ENCODE measurements around the gene MX1. TPM values are rescaled to one million over a fixed set of nuclear protein-coding genes. Genes with fewer than 3 reads are reported as not detected.

Gene MX1
- total and polyA plus RNA-seq, 2 of the 13 experiments (the other 11 are each of a cell fraction or from before 2014, with no cell fraction given), result 2.6 to 5.8 TPM

DNA sequence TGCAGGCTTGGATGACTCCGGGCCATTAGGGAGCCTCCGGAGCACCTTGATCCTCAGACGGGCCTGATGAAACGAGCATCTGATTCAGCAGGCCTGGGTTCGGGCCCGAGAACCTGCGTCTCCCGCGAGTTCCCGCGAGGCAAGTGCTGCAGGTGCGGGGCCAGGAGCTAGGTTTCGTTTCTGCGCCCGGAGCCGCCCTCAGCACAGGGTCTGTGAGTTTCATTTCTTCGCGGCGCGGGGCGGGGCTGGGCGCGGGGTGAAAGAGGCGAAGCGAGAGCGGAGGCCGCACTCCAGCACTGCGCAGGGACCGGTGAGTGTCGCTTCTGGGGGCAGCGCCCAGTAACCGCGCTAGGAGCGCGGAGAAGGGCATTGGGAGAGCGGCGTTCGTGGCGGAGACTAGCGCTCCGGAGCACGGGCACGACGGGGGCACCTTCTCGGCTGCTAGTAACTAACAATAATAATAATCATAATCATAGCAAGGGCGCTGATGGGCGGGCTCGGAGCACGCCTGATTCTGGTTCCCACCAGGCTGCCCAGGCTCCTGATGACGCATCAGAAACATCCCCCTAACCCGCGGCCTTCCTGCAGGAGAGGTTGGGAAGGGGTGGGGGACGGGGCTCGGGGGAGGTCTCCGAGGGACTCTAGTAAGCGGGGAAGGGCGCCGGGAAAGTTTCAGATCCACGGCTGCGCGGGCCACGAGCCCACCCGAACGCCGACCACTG is at the start of gene MX1 (continued):
- no peak for TF ChIP-seq ZNF205 (CRISPR knock-in tag; IDR thresholded peaks at IDR 0.05)
- no peak for TF ChIP-seq ASH2L (IDR thresholded peaks at IDR 0.05; ENCODE audit: insufficient read length, low read depth, low read length)
- no peak for TF ChIP-seq SIN3A (IDR thresholded peaks at IDR 0.05; ENCODE audit: borderline replicate concordance, low read depth, low read length)
- peak; percentile 80 for TF ChIP-seq CHD2 (IDR thresholded peaks at IDR 0.05; ENCODE audit: low read depth, low read length)
- TF ChIP-seq SMAD9 (CRISPR knock-in tag; IDR thresholded peaks at IDR 0.05), result no peak
- TF ChIP-seq TEAD2 (CRISPR knock-in tag; IDR thresholded peaks at IDR 0.05), result no peak
- no peak for TF ChIP-seq ZBTB21 (CRISPR knock-in tag; IDR thresholded peaks at IDR 0.05)
- TF ChIP-seq, protein P1, sequence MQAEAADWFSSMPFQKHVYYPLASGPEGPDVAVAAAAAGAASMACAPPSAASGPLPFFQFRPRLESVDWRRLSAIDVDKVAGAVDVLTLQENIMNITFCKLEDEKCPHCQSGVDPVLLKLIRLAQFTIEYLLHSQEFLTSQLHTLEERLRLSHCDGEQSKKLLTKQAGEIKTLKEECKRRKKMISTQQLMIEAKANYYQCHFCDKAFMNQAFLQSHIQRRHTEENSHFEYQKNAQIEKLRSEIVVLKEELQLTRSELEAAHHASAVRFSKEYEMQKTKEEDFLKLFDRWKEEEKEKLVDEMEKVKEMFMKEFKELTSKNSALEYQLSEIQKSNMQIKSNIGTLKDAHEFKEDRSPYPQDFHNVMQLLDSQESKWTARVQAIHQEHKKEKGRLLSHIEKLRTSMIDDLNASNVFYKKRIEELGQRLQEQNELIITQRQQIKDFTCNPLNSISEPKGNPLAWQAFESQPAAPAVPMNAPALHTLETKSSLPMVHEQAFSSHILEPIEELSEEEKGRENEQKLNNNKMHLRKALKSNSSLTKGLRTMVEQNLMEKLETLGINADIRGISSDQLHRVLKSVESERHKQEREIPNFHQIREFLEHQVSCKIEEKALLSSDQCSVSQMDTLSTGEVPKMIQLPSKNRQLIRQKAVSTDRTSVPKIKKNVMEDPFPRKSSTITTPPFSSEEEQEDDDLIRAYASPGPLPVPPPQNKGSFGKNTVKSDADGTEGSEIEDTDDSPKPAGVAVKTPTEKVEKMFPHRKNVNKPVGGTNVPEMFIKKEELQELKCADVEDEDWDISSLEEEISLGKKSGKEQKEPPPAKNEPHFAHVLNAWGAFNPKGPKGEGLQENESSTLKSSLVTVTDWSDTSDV (CRISPR knock-in tag; IDR thresholded peaks at IDR 0.05), result no peak
- TF ChIP-seq, protein P2, sequence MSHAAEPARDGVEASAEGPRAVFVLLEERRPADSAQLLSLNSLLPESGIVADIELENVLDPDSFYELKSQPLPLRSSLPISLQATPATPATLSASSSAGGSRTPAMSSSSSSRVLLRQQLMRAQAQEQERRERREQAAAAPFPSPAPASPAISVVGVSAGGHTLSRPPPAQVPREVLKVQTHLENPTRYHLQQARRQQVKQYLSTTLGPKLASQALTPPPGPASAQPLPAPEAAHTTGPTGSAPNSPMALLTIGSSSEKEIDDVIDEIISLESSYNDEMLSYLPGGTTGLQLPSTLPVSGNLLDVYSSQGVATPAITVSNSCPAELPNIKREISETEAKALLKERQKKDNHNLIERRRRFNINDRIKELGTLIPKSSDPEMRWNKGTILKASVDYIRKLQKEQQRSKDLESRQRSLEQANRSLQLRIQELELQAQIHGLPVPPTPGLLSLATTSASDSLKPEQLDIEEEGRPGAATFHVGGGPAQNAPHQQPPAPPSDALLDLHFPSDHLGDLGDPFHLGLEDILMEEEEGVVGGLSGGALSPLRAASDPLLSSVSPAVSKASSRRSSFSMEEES (CRISPR knock-in tag; IDR thresholded peaks at IDR 0.05), result no peak
- peak; percentile 52 for TF ChIP-seq RBFOX2 (IDR thresholded peaks at IDR 0.05; ENCODE audit: low read depth, low read length)
- peak; percentile 50; the same call in 1 of the 2 replicates for TF ChIP-seq PHF8 (CRISPR knock-in tag; IDR thresholded peaks at IDR 0.05)
- TF ChIP-seq SAP130 (CRISPR knock-in tag; IDR thresholded peaks at IDR 0.05; ENCODE audit: low read depth), result 0 out of 2 replicates have a peak, but pooled peaks have one; percentile 15

Data from HepG2 (cell line).